Activated gamma-delta T cell treated with Interleukin-2 at 50 U/mL for 16 hours (primary cell): Measurements from ENCODE around the gene CCM2.

Experiments
- DNase-seq: peaks from one replicate; pipeline ENCODE4 v3.0.0-alpha.2; 2020

Gene CCM2

GRCh38 chr7:45070254-45070642, 70.2 kb downstream of the CCM2 start:
- DNase-seq, result no peak

- DNase-seq, result no peak
Measured at GRCh38 chr7:45071528-45071927, 71.5 kb downstream of the CCM2 start.

- no peak for DNase-seq
Measured at GRCh38 chr7:45072131-45073030, 72.4 kb downstream of the CCM2 start.

- DNase-seq, result no peak
Measured at GRCh38 chr7:45073031-45073785, 73.2 kb downstream of the CCM2 start.

- DNase-seq, result no peak
Measured at GRCh38 chr7:45073786-45074527, 74.0 kb downstream of the CCM2 start.

- no peak for DNase-seq
Measured at GRCh38 chr7:45074528-45075354, 74.7 kb downstream of the CCM2 start.

- no peak for DNase-seq
Measured at GRCh38 chr7:45075355-45075644, 75.3 kb downstream of the CCM2 start.

- DNase-seq, result no peak
Measured at GRCh38 chr7:45075871-45076796, 76.1 kb downstream of the CCM2 start.

- DNase-seq, result no peak
Measured at GRCh38 chr7:45076946-45077345, 76.9 kb downstream of the CCM2 start.

- DNase-seq, result no peak
Measured at GRCh38 chr7:45077579-45077978, 77.6 kb downstream of the CCM2 start.

GRCh38 chr7:45078125-45078681, 78.2 kb downstream of the CCM2 start:
- no peak for DNase-seq

GRCh38 chr7:45080265-45080957, 80.4 kb downstream of the CCM2 start:
- DNase-seq, result peak; percentile 2

- peak; percentile 3 for DNase-seq
Measured at GRCh38 chr7:45080958-45081669, 81.1 kb downstream of the CCM2 start.

- DNase-seq, result no peak
Measured at GRCh38 chr7:45081670-45081974, 81.6 kb downstream of the CCM2 start.

GRCh38 chr7:45082031-45082830, 82.2 kb downstream of the CCM2 start:
- no peak for DNase-seq

GRCh38 chr7:45082831-45083331, 82.9 kb downstream of the CCM2 start:
- peak; percentile 3 for DNase-seq

GRCh38 chr7:45084336-45084735, 84.3 kb downstream of the CCM2 start:
- DNase-seq, result peak; percentile 2

GRCh38 chr7:45084901-45085618, 85.1 kb downstream of the CCM2 start:
- DNase-seq, result peak; percentile 2
